Lung (tissue), 5 donors: ENCODE data around the gene PIGX. TPM values are rescaled to one million over a fixed set of nuclear protein-coding genes. Genes with fewer than 3 reads are reported as not detected.

Experiments
- polyA plus RNA-seq, 2 donors: library from polyadenylated mRNA; stranded (reverse); fragments of 200-250 nt; gene quantifications; one replicate each; pipeline ENCODE4 v1.2.1, GENCODE V29; 2013
- small RNA-seq: library from RNA; depleted of rRNA; stranded (forward); fragments of <200 nt; gene quantifications from one replicate; pipeline ENCODE3, GENCODE V24; 2014; ENCODE audit warnings: low replicate concordance
- total RNA-seq, 2 donors: library from RNA; depleted of rRNA in 1 of 2; stranded (reverse); fragments of >200 nt in 1 of 2; gene quantifications; one replicate each; pipeline ENCODE4 v1.2.1, GENCODE V29; 2014 to 2021
- donor health status: Bipolar disorder and iron deficiency.
- donor health status: healthy.
- donor health status: DM: yes; HTN: yes; CAD: no.

PIGX gene
- total and polyA plus RNA-seq, 4 donors, result 8.4 to 20.4 (median 15.5) TPM

Small RNA genes lying within 50 kb of the gene (small RNA-seq; reads per million reads assigned to genes)
- gene RNU4-89P (not detected), gene RNU6-42P (0.08 reads per million), gene RNU6-646P (not detected)

Other genes with a start within 250 kb of the PIGX start
- gene RNF168, start 208.6 kb upstream of the PIGX start, total RNA-seq, result 10 to 100 TPM; 16.6 to 25.7 TPM
- gene RNF168, start 208.6 kb upstream of the PIGX start, polyA plus RNA-seq, result 1 to 10 TPM; 7.2 to 9.4 TPM
- not detected for gene SMCO1, start 197.0 kb upstream of the PIGX start, total RNA-seq
- not detected for gene SMCO1, start 197.0 kb upstream of the PIGX start, polyA plus RNA-seq
- 1 to 10 TPM; 6.3 to 9.5 TPM for gene WDR53, start 143.8 kb upstream of the PIGX start, total RNA-seq
- 10 to 100 TPM in 1 of 2 donors, 1 to 10 TPM in 1; 9.5 to 17.4 TPM for gene WDR53, start 143.8 kb upstream of the PIGX start, polyA plus RNA-seq
- gene FBXO45, start 143.7 kb upstream of the PIGX start, total RNA-seq, result 10 to 100 TPM in 1 of 2 donors, 1 to 10 TPM in 1; 7.0 to 10.2 TPM
- 1 to 10 TPM; 3.7 to 4.8 TPM for gene FBXO45, start 143.7 kb upstream of the PIGX start, polyA plus RNA-seq
- 10 to 100 TPM in 1 of 2 donors, 1 to 10 TPM in 1; 9.7 to 17.6 TPM for gene NRROS, start 72.7 kb upstream of the PIGX start, total RNA-seq
- gene NRROS, start 72.7 kb upstream of the PIGX start, polyA plus RNA-seq, result 10 to 100 TPM in 1 of 2 donors, 1 to 10 TPM in 1; 6.6 to 16.3 TPM
- gene CEP19, start 127 bp upstream of the PIGX start, total RNA-seq, result 1 to 10 TPM; 3.1 to 4.3 TPM
- gene CEP19, start 127 bp upstream of the PIGX start, polyA plus RNA-seq, result 1 to 10 TPM in 1 of 2 donors, under 1 TPM in 1; 0.93 to 1.7 TPM
- 10 to 100 TPM; 69.6 to 81.4 TPM for gene PAK2, start 27.5 kb downstream of the PIGX start, total RNA-seq
- 10 to 100 TPM; 23.7 to 40.6 TPM for gene PAK2, start 27.5 kb downstream of the PIGX start, polyA plus RNA-seq
- gene SENP5, start 155.5 kb downstream of the PIGX start, total RNA-seq, result 10 to 100 TPM; 26.6 to 55.7 TPM
- gene SENP5, start 155.5 kb downstream of the PIGX start, polyA plus RNA-seq, result 10 to 100 TPM in 1 of 2 donors, 1 to 10 TPM in 1; 7.7 to 10.8 TPM
- gene NCBP2, start 230.2 kb downstream of the PIGX start, total RNA-seq, result 10 to 100 TPM; 37.4 to 47.9 TPM
- gene NCBP2, start 230.2 kb downstream of the PIGX start, polyA plus RNA-seq, result 10 to 100 TPM; 47.1 to 48.6 TPM